ENCODE measurements around the gene C3orf18. TPM values are rescaled to one million over a fixed set of nuclear protein-coding genes. Genes with fewer than 3 reads are reported as not detected.

Gene C3orf18
- total RNA-seq, 2 experiments from 2014 or later: 37.9 to 41.3 TPM

- Mint-ChIP-seq H3K4me1 (ENCODE audit: low read depth) (peaks cover 47% of the 10 kb centered on the region), H3K4me3 (peak within 1 kb of the TSS; percentile 91), H3K36me3 (ENCODE audit: low read depth) (peaks cover 64% of the 10 kb centered on the region), H3K27me3 (peaks cover 2% of the 10 kb centered on the region), H3K27ac (peak within 1 kb of the TSS; percentile 98), H3K9me3 (no peaks in the 10 kb centered on the region)
- DNase-seq (peak; percentile 99), ATAC-seq (peak; percentile 38)
- TF ChIP-seq, protein P1, sequence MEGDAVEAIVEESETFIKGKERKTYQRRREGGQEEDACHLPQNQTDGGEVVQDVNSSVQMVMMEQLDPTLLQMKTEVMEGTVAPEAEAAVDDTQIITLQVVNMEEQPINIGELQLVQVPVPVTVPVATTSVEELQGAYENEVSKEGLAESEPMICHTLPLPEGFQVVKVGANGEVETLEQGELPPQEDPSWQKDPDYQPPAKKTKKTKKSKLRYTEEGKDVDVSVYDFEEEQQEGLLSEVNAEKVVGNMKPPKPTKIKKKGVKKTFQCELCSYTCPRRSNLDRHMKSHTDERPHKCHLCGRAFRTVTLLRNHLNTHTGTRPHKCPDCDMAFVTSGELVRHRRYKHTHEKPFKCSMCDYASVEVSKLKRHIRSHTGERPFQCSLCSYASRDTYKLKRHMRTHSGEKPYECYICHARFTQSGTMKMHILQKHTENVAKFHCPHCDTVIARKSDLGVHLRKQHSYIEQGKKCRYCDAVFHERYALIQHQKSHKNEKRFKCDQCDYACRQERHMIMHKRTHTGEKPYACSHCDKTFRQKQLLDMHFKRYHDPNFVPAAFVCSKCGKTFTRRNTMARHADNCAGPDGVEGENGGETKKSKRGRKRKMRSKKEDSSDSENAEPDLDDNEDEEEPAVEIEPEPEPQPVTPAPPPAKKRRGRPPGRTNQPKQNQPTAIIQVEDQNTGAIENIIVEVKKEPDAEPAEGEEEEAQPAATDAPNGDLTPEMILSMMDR (IDR thresholded peaks at IDR 0.05): no peak
- ChIA-PET CTCF (interaction anchor here (0.8 to 14.6 kb wide), 7 partner anchors 21 to 821 kb away, joined by 3 to 769 read pairs (median 7); partner anchors contain the start of genes CISH and MAPKAPK3), POLR2A (interaction anchor here (0.9 to 18.9 kb wide), 17 partner anchors 9 to 823 kb away, joined by 3 to 2276 read pairs (median 5); partner anchors contain the start of genes CISH, MAPKAPK3 and RASSF1)
- intact Hi-C loops (cut with micrococcal nuclease): no loop called here
Observed at GRCh38 chr3:50568947-50569749, 1.6 kb upstream of the C3orf18 start, which contains the start of gene HEMK1. Gene HEMK1 (plus strand): TSS chr3:50569522. CDS start chr3:50571105, 1,583 bp downstream.

- no peaks in the 10 kb centered on the region for H3K9me3 Mint-ChIP-seq
- intact Hi-C loops (cut with micrococcal nuclease): no loop called here
- ATAC-seq: no peak
- no peak for DNase-seq
- TF ChIP-seq, protein P1 (IDR thresholded peaks at IDR 0.05): no peak
- H3K27me3 Mint-ChIP-seq: no peaks in the 10 kb centered on the region
- H3K36me3 Mint-ChIP-seq (ENCODE audit: low read depth): peaks cover 42% of the 10 kb centered on the region
- CTCF ChIA-PET: interaction anchor here (1.2 to 14.6 kb wide), 6 partner anchors 23 to 219 kb away, joined by 3 to 769 read pairs (median 19); partner anchors contain the start of genes CISH and MAPKAPK3
- H3K4me1 Mint-ChIP-seq (ENCODE audit: low read depth): peaks cover 41% of the 10 kb centered on the region
- H3K27ac Mint-ChIP-seq: peak overlapping the region; percentile 64
- peak overlapping the region; percentile 91 for H3K4me3 Mint-ChIP-seq
- POLR2A ChIA-PET: interaction anchor here (1.6 to 18.9 kb wide), 5 partner anchors 10 to 228 kb away, joined by 3 to 2276 read pairs (median 61); partner anchors contain the start of genes CISH, MAPKAPK3 and RASSF1
Observed at GRCh38 chr3:50567011-50567385, 549 bp downstream of the C3orf18 start.

DNA sequence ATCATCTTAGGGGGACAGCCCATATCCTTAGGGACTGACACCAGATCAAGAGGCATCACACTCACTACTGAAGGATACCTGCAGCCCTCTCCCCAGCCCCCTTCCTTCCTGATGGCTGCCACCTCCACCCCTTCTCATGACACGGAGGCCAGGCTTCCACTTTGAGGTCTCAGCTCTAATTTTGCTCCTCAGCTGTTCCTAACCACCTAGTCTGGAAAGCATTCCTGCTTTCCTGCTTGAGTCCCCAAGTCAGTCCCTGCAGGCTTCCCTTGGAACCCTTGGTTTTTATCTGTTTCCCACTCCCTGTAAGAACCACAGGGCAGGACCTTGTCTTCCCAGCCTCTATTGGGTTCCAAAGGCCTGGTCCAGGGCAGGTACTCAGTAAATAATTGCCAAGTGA lies 3.2 kb downstream of the C3orf18 start:
- ChIA-PET POLR2A (interaction anchor here (1.0 to 1.3 kb wide), 2 partner anchors 11 to 21 kb away, joined by 3 to 4 read pairs; no protein-coding TSS in a partner anchor), CTCF (interaction anchor here (1.1 kb wide), 1 partner anchor 52 kb away, joined by 3 read pairs; no protein-coding TSS in a partner anchor)
- H3K4me3 Mint-ChIP-seq: no peak overlapping the region
- DNase-seq: no peak
- no peaks in the 10 kb centered on the region for H3K27me3 Mint-ChIP-seq
- H3K9me3 Mint-ChIP-seq: no peaks in the 10 kb centered on the region
- peaks cover 19% of the 10 kb centered on the region for H3K36me3 Mint-ChIP-seq (ENCODE audit: low read depth)
- peaks cover 28% of the 10 kb centered on the region for H3K4me1 Mint-ChIP-seq (ENCODE audit: low read depth)
- H3K27ac Mint-ChIP-seq: no peak overlapping the region
- ATAC-seq: no peak
- TF ChIP-seq, protein P1 (IDR thresholded peaks at IDR 0.05): no peak
- intact Hi-C loops (cut with micrococcal nuclease): no loop called here

GRCh38 chr3:50563867-50564266 lies 3.7 kb downstream of the C3orf18 start:
- H3K27me3 Mint-ChIP-seq: no peaks in the 10 kb centered on the region
- intact Hi-C loops (cut with micrococcal nuclease): no loop called here
- H3K4me1 Mint-ChIP-seq (ENCODE audit: low read depth): peaks cover 28% of the 10 kb centered on the region
- H3K9me3 Mint-ChIP-seq: no peaks in the 10 kb centered on the region
- H3K27ac Mint-ChIP-seq: no peak overlapping the region
- DNase-seq (no peak), ATAC-seq (no peak)
- H3K4me3 Mint-ChIP-seq: no peak overlapping the region
- ChIA-PET POLR2A (interaction anchor here (1.3 kb wide), 1 partner anchor 10 kb away, joined by 4 read pairs; no protein-coding TSS in a partner anchor), CTCF (interaction anchor here (0.9 to 1.8 kb wide), 2 partner anchors 21 to 128 kb away, joined by 3 to 8 read pairs; no protein-coding TSS in a partner anchor)
- TF ChIP-seq, protein P1 (IDR thresholded peaks at IDR 0.05): no peak
- peaks cover 19% of the 10 kb centered on the region for H3K36me3 Mint-ChIP-seq (ENCODE audit: low read depth)

All from activated CD8-positive, alpha-beta T cell treated with anti-CD3 and anti-CD28 coated beads for 36 hours (primary cell).